NK-92 (cell line): ENCODE data around the gene HIVEP2.

Experiments
- DNase-seq: peaks from one replicate; lab custom pipeline; 2025; ENCODE audit not compliant: unreplicated experiment; lab: John Stamatoyannopoulos, UW

Gene HIVEP2

DNA sequence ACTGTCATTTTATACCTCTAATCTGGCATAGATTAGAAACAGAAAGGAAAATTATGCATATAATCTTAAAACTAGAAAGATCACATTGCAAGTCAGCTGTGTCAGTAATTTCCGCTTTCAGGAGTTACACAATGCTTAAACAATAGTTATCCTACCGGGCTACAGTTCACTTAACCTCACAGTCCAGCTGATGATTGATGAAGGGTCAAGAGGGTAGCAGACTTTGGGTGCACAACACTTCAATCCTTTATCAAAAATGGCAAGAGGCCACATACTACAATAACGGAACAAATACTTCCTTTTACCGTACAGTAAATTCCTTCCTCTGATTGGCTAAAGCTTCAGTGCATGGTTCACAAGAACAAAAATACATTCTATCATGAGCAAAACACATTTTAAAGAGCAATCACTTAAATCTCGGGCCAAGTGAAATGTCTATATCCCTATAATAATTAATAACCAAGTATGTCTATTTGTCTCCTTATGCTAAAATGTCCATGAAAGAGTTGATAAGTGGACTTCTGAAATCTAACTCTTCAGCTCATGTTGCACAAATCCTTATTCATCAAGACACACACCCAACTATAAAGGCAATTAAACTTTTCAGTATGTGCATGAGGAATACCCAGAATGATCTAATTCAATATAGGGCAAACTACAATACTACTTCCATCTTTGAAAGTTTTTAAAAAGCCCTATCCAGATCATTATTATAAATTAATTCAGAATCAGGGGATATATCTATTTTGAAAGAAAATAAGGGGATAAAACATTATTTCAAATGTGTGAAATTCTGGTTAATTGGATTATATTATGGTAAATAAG, 76.8 kb downstream of the HIVEP2 start:
- DNase-seq, result no peak

DNA sequence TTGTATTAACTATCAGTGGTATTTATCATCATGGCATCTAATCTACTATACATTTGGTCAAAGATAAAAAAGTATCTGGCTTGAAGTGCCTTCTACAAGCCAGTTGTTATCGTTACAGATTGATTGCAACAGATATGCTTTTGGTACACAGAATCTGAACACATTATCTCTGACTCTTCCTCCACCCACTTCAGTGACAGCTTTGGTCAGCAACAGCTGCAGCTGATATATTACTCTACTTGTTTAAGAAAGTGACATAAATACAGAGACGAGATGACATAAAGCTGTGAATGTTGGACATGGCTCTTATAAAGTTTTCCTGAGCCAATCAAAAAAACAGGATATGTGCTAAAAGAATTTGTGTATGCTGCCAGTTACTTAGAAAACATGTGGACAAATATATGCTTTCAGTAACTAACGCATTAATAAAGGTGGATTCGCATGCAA, 77.6 kb downstream of the HIVEP2 start:
- no peak for DNase-seq

DNA sequence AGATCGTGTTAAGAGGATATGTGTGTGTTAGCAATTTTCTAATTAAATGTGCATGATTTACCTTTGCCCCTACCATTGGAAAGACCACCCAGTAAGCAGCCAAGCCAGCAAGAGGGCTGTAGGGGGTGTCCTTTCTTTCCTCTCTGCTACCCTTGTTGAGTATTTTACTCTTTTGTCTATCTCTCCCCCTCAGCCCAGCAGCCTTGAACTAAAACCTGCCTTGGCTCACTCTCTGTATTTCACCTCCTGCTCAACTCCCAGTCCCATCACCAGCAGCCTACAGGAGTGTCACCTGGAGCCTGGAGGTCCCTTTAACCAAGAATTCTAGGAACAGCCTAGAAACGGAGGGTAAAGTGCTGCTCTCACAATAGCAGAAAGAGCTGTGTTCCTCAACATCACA, 81.0 kb downstream of the HIVEP2 start:
- no peak for DNase-seq

DNA sequence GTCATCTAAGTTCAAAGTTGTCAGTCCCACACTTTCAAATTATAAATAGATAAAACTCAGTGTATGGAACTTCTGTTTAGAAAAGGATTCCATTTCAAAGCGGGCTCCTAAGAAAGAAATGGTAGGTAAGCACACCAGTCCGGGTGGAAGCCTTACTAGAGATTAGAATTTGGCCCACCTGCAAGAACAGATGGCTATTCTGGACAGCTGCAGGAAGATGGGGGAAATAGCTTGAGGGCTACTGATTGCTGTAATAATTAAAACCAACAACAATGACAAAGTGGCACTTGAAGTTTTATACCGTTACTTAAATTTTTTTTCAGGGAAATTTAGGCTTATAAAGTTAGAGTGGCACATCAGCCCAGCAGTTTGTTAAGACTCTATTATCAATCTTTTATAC, 83.3 kb downstream of the HIVEP2 start:
- DNase-seq, result no peak

DNA sequence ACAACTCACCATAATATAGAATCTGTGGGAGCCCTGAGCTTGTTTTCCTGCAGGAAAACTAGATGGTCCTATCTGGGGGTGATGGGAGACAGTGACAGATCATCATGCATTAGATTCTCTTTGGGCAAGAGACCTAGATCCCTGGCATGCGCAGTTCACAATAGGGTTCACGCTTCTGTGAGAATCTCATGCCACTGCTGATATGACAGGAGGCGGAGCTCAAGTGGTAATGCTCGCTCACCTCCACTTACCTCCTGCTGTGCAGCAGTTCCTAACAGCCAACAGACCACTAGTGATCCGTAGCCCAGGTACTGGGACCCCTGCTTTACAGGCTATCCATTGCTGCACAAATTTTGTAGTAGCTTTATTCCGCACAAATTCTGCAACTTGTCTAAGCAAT, 84.5 kb downstream of the HIVEP2 start:
- DNase-seq, result no peak

DNA sequence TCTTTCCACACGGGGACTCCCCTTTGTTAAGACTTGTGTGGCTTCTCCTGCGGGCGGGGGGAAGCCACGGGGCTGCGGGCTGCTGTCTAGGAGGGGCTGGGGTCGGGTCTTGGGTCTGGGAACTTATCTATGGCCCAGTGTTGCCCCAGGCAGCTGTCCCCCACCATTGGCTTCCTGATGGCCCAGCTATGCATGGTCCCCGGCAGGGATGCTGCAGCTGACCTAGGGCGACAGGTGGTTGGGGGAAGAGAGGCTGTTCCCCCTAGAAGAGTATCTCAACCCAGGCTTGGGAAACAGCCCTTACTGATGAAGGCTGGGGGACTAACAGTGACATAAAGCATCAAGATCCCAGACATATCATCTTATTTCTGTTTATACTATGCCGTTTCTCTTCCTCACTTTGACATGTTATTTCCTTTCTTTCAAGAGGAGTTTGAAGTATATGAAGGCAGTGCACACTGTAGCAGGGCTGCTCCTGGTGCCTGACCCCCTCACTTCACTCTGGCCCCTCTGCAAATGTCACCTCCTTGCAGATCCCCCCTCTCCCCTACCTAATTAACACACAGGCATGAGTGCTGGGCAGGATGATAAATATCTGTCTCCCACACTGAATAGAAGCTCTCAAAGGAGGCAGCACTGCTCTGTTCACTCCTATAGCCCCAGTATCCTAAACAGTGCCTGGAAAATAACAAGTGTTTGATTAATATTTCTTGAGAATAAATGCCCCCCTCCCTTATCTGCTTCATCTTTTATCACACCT, 87.0 kb downstream of the HIVEP2 start:
- no peak for DNase-seq

DNA sequence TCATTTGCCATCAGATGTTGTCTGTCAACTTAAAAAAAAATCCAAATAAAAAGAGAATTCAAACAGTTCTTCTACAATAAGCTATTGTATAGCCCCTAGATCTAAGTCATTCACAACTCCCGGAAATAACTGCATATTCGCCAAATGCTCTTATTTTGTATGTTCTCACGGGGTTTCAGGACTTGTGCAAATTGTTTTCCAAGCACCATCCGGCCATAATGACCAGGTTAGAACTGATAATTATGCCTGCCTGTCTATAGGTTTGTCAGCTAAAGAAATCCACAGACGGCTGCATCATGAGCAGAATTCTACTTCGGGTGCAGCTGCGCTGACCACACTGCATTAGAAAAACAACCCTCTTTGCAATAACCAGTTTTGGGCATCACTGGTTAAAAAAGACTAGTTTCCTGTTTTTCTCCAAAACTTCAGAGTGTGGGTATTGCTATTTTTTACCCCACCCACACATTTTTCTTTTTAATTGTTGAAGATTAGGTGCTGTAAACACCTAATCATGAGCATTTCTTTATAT, 87.7 kb downstream of the HIVEP2 start:
- DNase-seq, result no peak

DNA sequence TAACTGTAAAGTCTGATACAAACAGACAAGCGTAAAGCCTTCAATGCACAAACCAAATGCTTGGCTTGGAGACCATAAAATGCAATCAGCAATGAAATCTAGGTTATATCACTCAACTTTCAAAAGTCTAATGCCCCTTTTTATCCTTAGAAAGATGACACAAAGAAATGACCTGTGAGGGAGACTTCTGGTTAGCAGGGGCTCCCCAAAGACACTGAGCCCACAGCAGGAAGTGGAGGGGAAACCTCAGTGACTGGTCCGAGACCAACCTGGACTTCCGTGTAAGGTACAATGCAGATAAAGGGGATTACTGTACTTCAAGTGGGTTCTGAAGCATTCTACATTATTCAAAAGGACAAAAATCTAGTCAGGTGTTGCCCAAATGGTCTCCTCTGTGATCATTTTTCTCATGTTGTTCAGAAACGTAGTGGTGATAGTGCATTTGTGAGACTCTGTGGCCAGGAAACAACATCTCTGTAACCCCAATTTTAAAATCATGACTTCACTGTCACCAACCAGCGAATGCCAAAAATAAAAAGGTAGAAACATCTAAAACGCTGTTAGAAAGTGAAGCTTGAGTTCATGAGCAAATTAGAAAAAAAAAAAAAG, 88.2 kb downstream of the HIVEP2 start:
- DNase-seq, result no peak

DNA sequence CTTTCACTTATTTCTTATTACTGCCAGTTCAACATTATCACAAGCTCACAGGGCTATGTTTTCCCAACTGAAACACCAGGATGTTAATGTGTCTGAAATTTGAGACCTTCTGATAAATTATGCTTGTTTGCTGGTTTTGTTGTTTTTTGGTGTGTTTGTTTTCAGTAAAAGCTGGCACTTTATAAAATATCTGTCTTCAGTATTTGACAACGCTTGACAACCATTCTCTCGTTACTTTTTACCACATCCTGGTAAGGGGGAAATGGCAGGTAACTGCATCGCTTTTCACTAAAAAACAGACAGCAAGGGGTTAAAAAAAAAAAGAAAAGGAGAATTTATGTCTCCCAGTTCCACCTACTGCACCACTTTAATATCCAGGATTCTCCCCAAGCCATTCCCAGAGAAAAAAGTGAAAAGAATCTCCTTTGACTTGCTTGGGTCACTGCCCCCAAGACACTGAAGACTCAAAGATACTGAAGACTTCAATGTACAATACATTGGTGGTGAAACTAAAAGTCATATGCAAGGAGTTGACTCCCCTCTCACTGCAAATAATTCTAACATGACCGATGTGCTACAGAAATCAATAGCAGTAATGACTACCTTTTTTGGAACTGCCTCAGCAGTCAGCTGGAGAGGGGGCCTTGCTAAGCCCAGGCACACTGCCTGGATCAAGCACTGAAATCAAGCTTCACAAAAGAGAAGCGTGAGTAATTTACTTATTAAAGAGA, 88.9 kb downstream of the HIVEP2 start:
- DNase-seq, result no peak

DNA sequence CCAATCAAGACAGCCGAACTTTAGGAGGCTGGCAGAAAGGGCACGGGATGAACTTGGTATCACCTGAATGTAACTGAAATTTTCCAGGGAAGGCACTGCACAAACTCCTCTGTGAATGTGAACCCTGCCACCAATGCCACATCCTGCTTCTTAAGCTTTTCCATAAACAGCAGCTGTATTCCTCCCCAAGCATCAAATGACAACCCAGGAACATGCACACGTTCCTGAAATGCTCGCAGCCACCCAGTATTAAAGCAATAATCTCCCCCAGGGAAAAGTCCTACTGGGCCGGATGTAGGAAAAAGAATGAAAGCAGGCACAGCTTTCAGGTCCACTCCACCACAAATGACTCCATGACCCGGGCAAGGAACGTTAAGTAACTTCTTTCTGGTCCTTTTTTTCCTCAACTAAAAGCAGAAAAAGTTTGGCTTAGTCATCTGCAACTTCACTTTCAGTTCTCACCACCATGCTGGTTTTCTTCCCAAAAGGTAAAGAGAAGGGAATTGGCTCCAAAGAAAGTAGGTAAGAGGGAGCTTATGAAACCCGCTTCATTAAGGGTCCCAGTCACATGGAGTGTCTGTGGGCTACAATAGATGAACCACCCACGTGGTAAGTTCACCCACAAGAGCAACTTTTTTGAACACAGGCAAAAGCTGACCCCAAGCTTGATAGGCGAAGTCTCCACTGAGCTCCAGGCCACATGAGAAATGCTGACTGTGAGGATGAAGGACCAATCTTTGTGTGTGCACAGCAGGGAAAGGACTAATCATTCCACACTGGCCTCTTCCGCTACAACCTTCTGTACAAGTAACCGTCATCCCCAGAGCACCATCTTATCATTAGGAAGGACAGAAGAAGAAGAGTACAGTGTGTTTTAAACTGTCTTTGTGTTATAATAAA, 90.1 kb downstream of the HIVEP2 start:
- DNase-seq, result no peak

DNA sequence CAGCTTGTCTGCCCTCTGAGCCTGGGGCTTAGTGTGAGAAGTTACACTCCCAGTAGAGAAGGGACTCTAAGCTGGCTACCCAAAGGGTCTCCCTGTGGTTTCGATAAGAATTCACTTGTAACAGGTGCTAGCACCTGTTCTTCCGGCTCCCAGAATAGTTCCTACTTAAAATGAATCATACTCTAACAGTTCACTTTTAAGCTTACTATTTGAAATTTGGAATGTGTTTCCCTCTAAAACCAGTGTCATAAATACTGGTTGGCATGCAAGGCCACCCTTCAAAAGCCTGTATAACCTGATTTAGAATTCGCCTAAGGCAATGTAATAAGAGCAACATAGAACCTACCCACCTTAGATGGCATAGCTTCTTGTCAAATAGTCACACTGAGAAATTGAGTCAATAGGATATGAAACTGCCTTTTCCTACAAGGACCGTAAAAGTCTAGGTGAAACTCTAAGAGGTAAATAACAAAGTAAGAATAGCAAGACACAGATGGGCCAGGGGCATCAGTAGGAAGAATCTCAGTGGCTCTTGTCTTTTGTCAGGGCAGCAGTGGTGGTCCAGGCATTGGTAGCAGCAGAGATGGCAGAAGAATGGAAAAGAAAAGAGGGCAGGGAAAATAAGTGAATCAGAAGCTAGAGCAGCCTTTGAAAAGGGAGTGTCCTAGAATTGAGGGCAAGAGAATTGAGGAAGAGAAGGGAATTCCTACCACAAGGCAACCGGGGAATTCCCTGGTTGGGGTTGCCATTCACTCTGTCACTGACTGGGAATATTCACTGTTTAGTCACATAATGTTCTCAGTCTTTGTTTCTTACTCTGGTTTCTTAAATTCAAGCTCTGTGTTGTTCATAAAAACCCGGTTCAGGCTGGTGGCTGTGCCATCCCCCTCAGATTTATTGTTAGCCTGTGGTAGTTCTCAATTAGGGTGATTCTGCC, 91.5 kb downstream of the HIVEP2 start:
- no peak for DNase-seq

DNA sequence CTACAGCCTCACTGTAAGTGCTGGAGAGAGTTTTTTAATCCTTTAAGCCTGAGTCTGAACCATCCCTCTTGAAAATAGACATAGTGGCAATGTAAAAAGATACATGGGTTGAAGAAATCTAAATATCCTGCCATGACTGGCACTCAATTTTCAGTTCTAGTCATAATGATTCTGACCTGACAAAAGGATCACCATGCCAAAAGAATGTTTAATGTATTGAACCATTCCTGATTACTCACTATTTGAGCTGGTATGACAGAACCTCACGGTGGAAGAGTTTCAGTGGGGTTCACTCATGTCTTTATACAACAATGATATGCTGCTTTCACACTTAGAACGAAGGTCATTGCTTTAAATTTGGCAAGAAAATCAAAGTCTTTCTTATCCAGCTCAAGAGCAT, 93.4 kb downstream of the HIVEP2 start:
- DNase-seq, result no peak

DNA sequence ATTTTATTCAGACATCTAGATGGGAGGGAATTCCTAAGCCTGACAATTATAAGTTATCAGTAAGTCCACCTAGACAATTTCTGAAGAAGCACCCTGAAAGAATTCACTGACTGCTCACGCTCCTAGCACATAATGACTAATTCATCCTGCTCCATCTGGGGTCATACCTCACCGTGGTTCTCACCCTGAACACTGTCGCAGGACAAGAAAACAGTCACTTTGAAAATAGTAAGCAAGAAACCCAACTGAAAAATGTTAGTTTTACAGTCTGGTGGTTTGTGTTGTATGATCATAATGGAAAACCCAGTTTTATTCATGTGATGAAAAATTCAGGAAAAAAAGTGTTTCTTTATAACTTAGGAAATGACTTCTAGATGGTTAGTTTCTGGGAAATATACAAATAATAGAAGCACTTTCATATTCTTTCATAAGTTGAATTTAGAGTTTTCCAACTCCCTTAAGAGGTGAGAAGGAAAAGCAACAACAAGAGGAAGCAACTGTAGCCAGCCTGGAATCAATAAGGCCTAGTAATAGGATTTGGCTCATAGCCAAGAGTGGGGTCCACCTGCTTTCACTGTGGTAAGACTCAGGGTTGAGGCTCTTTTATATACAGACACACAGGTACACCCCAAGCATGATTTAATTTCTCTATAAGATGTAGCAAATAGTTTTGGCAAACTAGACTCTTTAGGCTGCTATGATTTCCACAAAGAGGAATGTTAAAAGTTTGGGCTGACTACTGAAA, 94.1 kb downstream of the HIVEP2 start:
- DNase-seq, result no peak

DNA sequence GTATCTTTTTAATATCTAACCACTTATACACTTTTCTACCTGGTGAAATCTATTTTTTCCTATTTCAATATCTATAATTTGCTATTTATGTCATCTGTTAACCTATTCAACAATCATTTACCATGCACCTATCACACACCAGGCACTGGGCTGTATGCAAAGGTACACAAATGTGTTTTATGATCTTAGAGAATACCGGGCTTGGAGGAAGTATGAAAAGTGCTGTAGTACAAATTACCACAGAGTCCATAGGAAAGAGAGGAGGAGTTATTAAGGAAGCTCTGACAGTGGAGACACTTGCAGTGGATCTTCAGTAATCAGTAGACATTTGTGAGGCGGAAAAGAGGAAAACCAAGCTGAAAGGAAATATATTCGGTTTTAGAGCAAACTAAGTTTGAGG, 96.0 kb downstream of the HIVEP2 start:
- DNase-seq, result no peak

DNA sequence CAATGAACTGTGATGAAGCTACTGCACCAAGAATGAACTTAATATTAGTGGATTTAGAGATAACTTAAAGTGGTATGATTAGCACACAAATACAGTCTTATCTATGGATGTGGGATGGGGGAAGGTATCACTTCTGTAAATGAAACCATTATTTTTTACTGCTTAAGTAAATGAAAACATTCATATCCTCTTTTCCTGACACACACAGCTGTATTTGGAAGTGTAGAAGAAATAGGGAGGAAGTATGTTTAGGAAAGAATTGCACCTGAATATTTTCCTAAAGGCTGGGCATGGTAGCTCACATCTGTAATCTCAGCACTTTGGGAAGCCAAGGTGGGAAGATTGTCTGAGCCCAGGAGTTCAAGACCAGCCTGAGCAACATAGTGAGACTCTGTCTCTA, 96.8 kb downstream of the HIVEP2 start:
- no peak for DNase-seq

DNA sequence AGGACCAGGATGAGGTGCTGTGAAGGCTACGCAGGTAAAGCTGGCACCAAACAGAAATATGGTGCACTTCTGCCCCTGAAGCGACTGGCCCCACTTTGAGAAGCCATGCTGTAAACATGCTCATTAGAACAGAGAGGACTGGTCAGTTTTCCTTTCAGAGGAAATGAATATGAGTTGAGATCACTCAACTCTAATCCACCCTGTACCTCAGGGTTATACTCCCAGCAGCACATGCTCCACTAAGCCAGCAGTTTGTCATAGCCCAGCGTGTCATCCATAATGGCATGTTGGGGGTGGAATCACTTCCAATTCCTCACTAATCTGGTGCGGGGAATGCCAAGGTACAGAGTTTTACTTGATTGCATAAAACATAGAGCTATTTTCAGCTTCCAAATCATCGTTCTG, 98.1 kb downstream of the HIVEP2 start:
- no peak for DNase-seq

DNA sequence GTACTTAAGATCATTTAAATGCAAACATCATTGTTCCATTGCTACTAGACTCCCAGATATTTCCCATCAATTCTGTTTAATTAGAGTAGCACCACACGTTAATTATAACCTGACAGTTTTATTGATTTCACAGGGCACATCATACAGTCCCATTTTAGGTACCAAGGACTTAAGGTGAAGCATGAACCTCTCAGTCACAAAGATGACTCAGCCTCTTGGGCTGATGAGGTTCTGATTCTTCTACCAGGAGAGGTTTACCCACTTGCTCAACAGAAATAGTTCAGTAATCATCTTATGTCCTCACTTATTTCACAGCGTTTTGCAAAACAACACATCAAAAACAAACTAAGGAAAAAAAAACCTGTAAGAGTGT, 98.5 kb downstream of the HIVEP2 start:
- DNase-seq, result no peak
